Stimulated activated naive CD8-positive, alpha-beta T cell treated with anti-CD3 and anti-CD28 coated beads, Interleukin-15, amount 100 ng/mL, for 72 hours (primary cell): Measurements from ENCODE around the gene SUFU.

Experiments
- ATAC-seq: fragments of 150-1000 bp; cut with Tn5 transposase; 2 replicates; pipeline ENCODE4 v1.10.0; 2021; ENCODE audit warnings: mild to moderate bottlenecking, moderate library complexity
- DNase-seq, 2 donors: peaks; one replicate each; pipeline ENCODE4 v3.0.0; 2021 to 2022
- H3K27ac Mint-ChIP-seq, 2 donors: one replicate each; pipeline ENCODE4 v1.8.0; 2022; ENCODE audit warnings: mild to moderate bottlenecking in 2 of 2, mixed read lengths in 2 of 2, moderate library complexity in 2 of 2
- H3K27me3 Mint-ChIP-seq: one replicate; pipeline ENCODE4 v1.8.0; 2022; ENCODE audit warnings: mixed read lengths
- H3K4me1 Mint-ChIP-seq: one replicate; pipeline ENCODE4 v1.8.0; 2022; ENCODE audit warnings: mild to moderate bottlenecking, mixed read lengths
- H3K4me3 Mint-ChIP-seq, 2 donors: one replicate each; pipeline ENCODE4 v1.8.0; 2022; ENCODE audit warnings: mild to moderate bottlenecking in 2 of 2, mixed read lengths in 2 of 2, moderate library complexity in 1 of 2
- H3K9me3 Mint-ChIP-seq, 2 donors: one replicate each; pipeline ENCODE4 v1.8.0; 2022; ENCODE audit warnings: mixed read lengths in 2 of 2

Gene SUFU

GRCh38 chr10:102602272-102603045 is 98.7 kb downstream of the SUFU start:
- Mint-ChIP-seq H3K9me3 (no peaks in the 10 kb centered on the region), H3K4me3 (no peak overlapping the region), H3K27me3 (no peaks in the 10 kb centered on the region), H3K27ac (peak overlapping the region in 1 of 2 donors; percentile 48), H3K4me1 (peaks cover 12% of the 10 kb centered on the region)
- ATAC-seq (no peak), DNase-seq (no peak)

- no peak overlapping the region for H3K27ac Mint-ChIP-seq
These were observed 100.2 kb downstream of the SUFU start for GRCh38 chr10:102603946-102604345.

GRCh38 chr10:102604439-102604841 is 100.7 kb downstream of the SUFU start:
- H3K27ac Mint-ChIP-seq, result no peak overlapping the region
- no peaks in the 10 kb centered on the region for H3K27me3 Mint-ChIP-seq
- DNase-seq (no peak), ATAC-seq (no peak)
- no peaks in the 10 kb centered on the region for H3K9me3 Mint-ChIP-seq
- peaks cover 27% of the 10 kb centered on the region for H3K4me1 Mint-ChIP-seq
- no peak overlapping the region for H3K4me3 Mint-ChIP-seq

More at GRCh38 chr10:102603946-102604345, 100.2 kb downstream of the SUFU start:
- DNase-seq, result no peak
- no peaks in the 10 kb centered on the region for H3K9me3 Mint-ChIP-seq
- H3K27me3 Mint-ChIP-seq, result no peaks in the 10 kb centered on the region
- no peak for ATAC-seq
- H3K4me3 Mint-ChIP-seq, result no peak overlapping the region
- H3K4me1 Mint-ChIP-seq, result peaks cover 23% of the 10 kb centered on the region

- DNase-seq (no peak), ATAC-seq (no peak)
- Mint-ChIP-seq H3K9me3 (no peaks in the 10 kb centered on the region), H3K4me3 (no peak overlapping the region), H3K27ac (peak overlapping the region in 1 of 2 donors; percentile 64), H3K4me1 (peaks cover 22% of the 10 kb centered on the region), H3K27me3 (no peaks in the 10 kb centered on the region)
These were observed 101.9 kb downstream of the SUFU start for GRCh38 chr10:102605712-102606111.

GRCh38 chr10:102608487-102608886 is 104.7 kb downstream of the SUFU start:
- peak overlapping the region in 1 of 2 donors; percentile 66 for H3K27ac Mint-ChIP-seq
- H3K27me3 Mint-ChIP-seq, result no peaks in the 10 kb centered on the region
- no peak overlapping the region for H3K4me3 Mint-ChIP-seq
- DNase-seq (no peak), ATAC-seq (no peak)
- H3K4me1 Mint-ChIP-seq, result peaks cover 50% of the 10 kb centered on the region
- no peaks in the 10 kb centered on the region for H3K9me3 Mint-ChIP-seq

- DNase-seq, result no peak
- Mint-ChIP-seq H3K27ac (no peak overlapping the region), H3K4me1 (peaks cover 46% of the 10 kb centered on the region), H3K27me3 (no peaks in the 10 kb centered on the region), H3K9me3 (no peaks in the 10 kb centered on the region), H3K4me3 (no peak overlapping the region)
- no peak for ATAC-seq
These were observed 106.7 kb downstream of the SUFU start for GRCh38 chr10:102610441-102610887.

GRCh38 chr10:102611514-102612087 is 107.8 kb downstream of the SUFU start:
- Mint-ChIP-seq H3K27ac (peak overlapping the region in 1 of 2 donors; percentile 61), H3K27me3 (no peaks in the 10 kb centered on the region), H3K4me3 (no peak overlapping the region), H3K9me3 (no peaks in the 10 kb centered on the region), H3K4me1 (peaks cover 46% of the 10 kb centered on the region)
- no peak for DNase-seq
- ATAC-seq, result no peak

- DNase-seq (peak; percentile 43 to 49), ATAC-seq (peak; percentile 88)
- no peaks in the 10 kb centered on the region for H3K9me3 Mint-ChIP-seq
- H3K27ac Mint-ChIP-seq, result peak overlapping the region; percentile 84 to 98
- peaks cover 45% of the 10 kb centered on the region for H3K4me1 Mint-ChIP-seq
- no peaks in the 10 kb centered on the region for H3K27me3 Mint-ChIP-seq
- peak overlapping the region; percentile 56 to 80 for H3K4me3 Mint-ChIP-seq
These were observed 109.1 kb downstream of the SUFU start for GRCh38 chr10:102612964-102613275.

- no peaks in the 10 kb centered on the region for H3K27me3 Mint-ChIP-seq
These were observed 109.5 kb downstream of the SUFU start for GRCh38 chr10:102613286-102613685.

GRCh38 chr10:102613785-102614184 is 110.0 kb downstream of the SUFU start:
- Mint-ChIP-seq H3K27ac (no peak overlapping the region), H3K9me3 (no peaks in the 10 kb centered on the region), H3K27me3 (no peaks in the 10 kb centered on the region), H3K4me1 (peaks cover 36% of the 10 kb centered on the region), H3K4me3 (no peak overlapping the region)
- ATAC-seq (no peak), DNase-seq (no peak)

More at GRCh38 chr10:102613286-102613685, 109.5 kb downstream of the SUFU start:
- peak; percentile 48 for ATAC-seq
- peaks cover 41% of the 10 kb centered on the region for H3K4me1 Mint-ChIP-seq
- H3K4me3 Mint-ChIP-seq, result peak overlapping the region; percentile 56 to 80
- DNase-seq, result no peak
- H3K27ac Mint-ChIP-seq, result peak overlapping the region; percentile 84 to 98
- H3K9me3 Mint-ChIP-seq, result no peaks in the 10 kb centered on the region

GRCh38 chr10:102614888-102615287 is 111.1 kb downstream of the SUFU start:
- Mint-ChIP-seq H3K4me3 (no peak overlapping the region), H3K27me3 (no peaks in the 10 kb centered on the region), H3K9me3 (no peaks in the 10 kb centered on the region), H3K27ac (no peak overlapping the region), H3K4me1 (peaks cover 31% of the 10 kb centered on the region)
- no peak for DNase-seq
- no peak for ATAC-seq

GRCh38 chr10:102615361-102615760 is 111.6 kb downstream of the SUFU start:
- no peak overlapping the region for H3K27ac Mint-ChIP-seq
- DNase-seq, result peak in 1 of 2 donors; percentile 37
- H3K27me3 Mint-ChIP-seq, result no peaks in the 10 kb centered on the region

GRCh38 chr10:102616066-102616770 is 112.4 kb downstream of the SUFU start:
- H3K27ac Mint-ChIP-seq, result no peak overlapping the region
- H3K27me3 Mint-ChIP-seq, result no peaks in the 10 kb centered on the region
- DNase-seq (no peak), ATAC-seq (no peak)
- peaks cover 33% of the 10 kb centered on the region for H3K4me1 Mint-ChIP-seq
- no peak overlapping the region for H3K4me3 Mint-ChIP-seq
- no peaks in the 10 kb centered on the region for H3K9me3 Mint-ChIP-seq

More at GRCh38 chr10:102615361-102615760, 111.6 kb downstream of the SUFU start:
- Mint-ChIP-seq H3K4me1 (peaks cover 31% of the 10 kb centered on the region), H3K4me3 (no peak overlapping the region), H3K9me3 (no peaks in the 10 kb centered on the region)
- peak; percentile 37 for ATAC-seq

GRCh38 chr10:102617041-102617440 is 113.3 kb downstream of the SUFU start:
- peaks cover 28% of the 10 kb centered on the region for H3K4me1 Mint-ChIP-seq
- DNase-seq (no peak), ATAC-seq (no peak)
- H3K27me3 Mint-ChIP-seq, result no peaks in the 10 kb centered on the region
- H3K9me3 Mint-ChIP-seq, result no peaks in the 10 kb centered on the region
- no peak overlapping the region for H3K4me3 Mint-ChIP-seq
- H3K27ac Mint-ChIP-seq, result peak overlapping the region in 1 of 2 donors; percentile 51

- Mint-ChIP-seq H3K4me3 (no peak overlapping the region), H3K4me1 (peaks cover 20% of the 10 kb centered on the region), H3K9me3 (no peaks in the 10 kb centered on the region), H3K27me3 (no peaks in the 10 kb centered on the region), H3K27ac (no peak overlapping the region)
- ATAC-seq (no peak), DNase-seq (no peak)
These were observed 114.0 kb downstream of the SUFU start for GRCh38 chr10:102617816-102618215.
